ENCODE data around the gene ZNF217.
"Not testable (repeated sequence)": the region's sequence is repeated elsewhere in the genome, so short reads cannot be mapped to it uniquely, and the experiment has no call there.

The ZNF217 gene

GRCh38 chr20:53593466-53594007 lies at the start of gene ZNF217:
Gene ZNF217, minus strand, starts transcription at chr20:53593839. Its CDS starts 11,013 bp downstream, at chr20:53582826.
- H3K4me3 ChIP-seq (ENCODE audit: low read depth, low read length): peak within 1 kb of the TSS; percentile 80

GRCh38 chr20:53643031-53643832 lies 49.6 kb upstream of the ZNF217 start:
- H3K4me3 ChIP-seq (ENCODE audit: low read depth, low read length): no peak overlapping the region

- H3K4me3 ChIP-seq (ENCODE audit: low read depth, low read length): no peak overlapping the region
Observed at GRCh38 chr20:53642196-53643030, 48.8 kb upstream of the ZNF217 start.

- H3K4me3 ChIP-seq (ENCODE audit: low read depth, low read length): no peak overlapping the region
Observed at GRCh38 chr20:53639647-53640440, 46.2 kb upstream of the ZNF217 start.

DNA sequence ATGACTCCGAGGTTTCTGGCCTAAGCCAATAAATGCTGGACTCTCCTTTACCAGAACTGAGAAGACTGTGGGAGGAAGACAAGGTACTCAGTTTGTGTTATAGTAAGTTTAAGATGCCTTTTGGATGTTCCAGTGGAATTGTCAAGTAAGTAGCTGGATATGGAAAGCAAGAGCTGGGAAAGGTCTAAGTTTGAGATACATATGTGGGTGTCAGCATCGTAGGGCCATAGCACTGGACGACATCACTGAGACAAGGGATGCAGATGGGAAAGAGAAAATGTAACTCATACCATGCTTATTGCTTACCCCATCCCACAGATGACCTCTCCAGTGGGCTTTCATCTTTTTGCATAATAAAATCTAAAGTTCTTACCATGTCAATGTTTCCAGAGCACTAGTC lies 45.5 kb upstream of the ZNF217 start:
- no peak overlapping the region for H3K4me3 ChIP-seq (ENCODE audit: low read depth, low read length)

GRCh38 chr20:53637310-53637709 lies 43.7 kb upstream of the ZNF217 start:
- not testable (repeated sequence) for H3K4me3 ChIP-seq (ENCODE audit: low read depth, low read length)

DNA sequence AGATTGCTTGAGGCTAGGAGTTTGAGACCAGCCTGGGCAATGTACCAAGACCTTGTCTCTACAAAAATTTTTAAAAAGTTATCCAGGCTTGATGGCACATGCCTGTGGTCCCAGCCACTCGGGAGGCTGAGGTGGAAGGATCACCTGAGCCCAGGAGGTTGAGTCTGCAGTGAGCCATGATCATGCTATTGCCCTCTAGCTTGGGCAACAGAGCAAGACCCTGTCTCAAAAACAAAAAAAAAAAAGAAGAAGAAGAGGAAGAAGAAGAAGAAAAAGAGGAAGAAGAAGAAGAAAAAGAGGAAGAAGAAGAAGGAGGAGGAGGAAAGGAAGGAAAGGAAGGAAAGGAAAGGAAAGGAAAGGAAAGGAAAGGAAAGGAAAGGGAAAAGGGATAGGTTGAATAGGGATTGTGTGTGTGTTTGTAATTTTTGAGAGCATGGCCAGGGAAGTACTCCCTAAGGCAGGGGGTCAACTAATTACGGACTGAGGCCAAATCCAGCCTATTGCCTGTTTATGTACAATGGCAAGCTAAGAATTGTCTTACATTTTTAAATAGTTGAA lies 43.0 kb upstream of the ZNF217 start:
- H3K4me3 ChIP-seq (ENCODE audit: low read depth, low read length): no peak overlapping the region

- no peak overlapping the region for H3K4me3 ChIP-seq (ENCODE audit: low read depth, low read length)
Observed at GRCh38 chr20:53635221-53635620, 41.6 kb upstream of the ZNF217 start.

DNA sequence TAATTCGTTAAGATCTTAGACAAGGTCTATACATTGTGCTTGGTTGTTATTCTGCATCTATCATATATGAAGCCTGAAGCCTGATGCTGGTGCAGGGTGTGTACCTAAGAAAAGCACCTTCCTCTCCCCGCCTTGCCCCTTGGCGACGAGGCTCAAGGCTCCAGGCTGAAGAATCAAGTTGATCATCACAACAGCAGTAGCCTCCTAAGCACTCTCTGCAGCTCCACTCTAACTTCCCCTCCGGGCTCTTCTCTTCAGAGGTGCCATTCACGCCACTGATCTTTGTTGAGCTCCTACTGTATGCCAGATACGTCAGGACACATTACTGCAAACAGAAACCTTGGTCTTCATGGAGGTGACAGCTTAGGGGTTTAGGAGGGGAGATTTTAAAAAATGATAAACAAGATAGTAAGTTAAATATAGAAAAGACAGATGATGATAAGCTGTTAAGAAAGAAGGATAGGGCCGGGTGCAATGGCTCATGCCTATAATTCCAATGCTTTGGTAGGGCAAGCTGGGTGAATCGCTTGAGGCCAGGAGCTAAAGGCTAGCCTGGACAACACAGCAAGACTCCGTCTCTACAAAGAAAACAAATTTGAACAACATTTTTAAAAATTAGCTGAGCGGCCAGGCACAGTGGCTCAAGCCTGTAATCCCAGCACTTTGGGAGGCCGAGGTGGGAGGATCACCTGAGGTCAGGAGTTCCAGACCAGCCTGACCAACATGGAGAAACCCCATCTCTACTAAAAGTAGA lies 38.4 kb upstream of the ZNF217 start:
- no peak overlapping the region for H3K4me3 ChIP-seq (ENCODE audit: low read depth, low read length)

DNA sequence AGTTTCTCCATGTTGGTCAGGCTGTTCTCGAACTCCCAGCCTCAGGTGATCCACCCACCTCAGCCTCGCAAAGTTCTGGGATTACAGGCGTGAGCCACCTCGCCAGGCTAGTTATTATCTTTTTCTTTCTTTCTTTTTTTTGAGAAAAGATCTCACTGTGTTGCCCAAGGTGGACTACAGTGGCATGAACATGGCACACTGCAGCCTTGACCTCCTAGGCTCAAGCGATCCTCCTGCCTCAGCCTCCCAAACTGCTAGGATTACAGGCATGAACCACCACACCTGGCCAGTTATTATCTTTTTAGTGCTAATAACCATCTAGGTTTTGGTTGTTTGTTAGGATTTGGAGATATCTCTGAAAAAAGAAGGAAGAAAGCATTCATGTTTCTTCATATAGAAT lies 35.8 kb upstream of the ZNF217 start:
- no peak overlapping the region for H3K4me3 ChIP-seq (ENCODE audit: low read depth, low read length)

- not testable (repeated sequence) for H3K4me3 ChIP-seq (ENCODE audit: low read depth, low read length)
Observed at GRCh38 chr20:53628758-53629157, 35.1 kb upstream of the ZNF217 start.

DNA sequence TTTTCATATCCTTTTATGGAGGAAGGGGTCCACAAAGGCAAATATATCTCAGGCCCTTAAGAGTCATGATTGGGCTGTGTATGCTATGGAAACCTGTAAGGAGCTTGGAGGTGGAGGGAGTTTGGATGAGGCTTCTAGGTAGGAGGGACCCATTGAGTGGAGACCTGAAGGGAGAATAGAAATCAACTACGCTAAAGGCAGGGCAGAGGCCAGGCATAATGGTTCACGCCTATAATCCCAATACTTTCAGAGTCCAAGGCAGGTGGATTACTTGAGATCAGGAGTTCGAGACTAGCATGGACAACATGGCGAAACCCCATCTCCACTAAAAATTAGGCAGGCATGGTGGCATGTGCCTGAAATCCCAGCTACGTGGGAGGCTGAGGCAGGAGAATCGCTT lies 34.4 kb upstream of the ZNF217 start:
- H3K4me3 ChIP-seq (ENCODE audit: low read depth, low read length): no peak overlapping the region

DNA sequence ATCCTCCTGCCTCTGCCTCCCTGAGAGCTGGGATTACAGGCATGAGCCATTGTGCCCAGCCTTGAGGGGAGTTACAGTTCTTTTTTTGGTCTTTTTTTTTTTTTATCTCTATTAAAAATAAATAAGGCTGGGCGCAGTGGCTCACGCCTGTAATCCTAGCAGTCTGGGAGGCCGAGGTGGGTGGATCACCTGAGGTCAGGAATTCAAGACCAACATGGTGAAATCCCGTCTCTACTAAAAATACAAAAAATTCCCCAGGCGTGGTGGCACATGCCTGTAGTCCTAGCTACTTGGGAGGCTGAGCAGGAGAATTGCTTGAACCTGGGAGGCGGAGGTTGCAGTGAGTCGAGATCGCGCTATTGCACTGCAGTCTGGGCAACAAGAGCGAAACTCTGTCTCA lies 33.4 kb upstream of the ZNF217 start:
- not testable (repeated sequence) for H3K4me3 ChIP-seq (ENCODE audit: low read depth, low read length)

GRCh38 chr20:53626584-53626983 lies 32.9 kb upstream of the ZNF217 start:
- no peak overlapping the region for H3K4me3 ChIP-seq (ENCODE audit: low read depth, low read length)

DNA sequence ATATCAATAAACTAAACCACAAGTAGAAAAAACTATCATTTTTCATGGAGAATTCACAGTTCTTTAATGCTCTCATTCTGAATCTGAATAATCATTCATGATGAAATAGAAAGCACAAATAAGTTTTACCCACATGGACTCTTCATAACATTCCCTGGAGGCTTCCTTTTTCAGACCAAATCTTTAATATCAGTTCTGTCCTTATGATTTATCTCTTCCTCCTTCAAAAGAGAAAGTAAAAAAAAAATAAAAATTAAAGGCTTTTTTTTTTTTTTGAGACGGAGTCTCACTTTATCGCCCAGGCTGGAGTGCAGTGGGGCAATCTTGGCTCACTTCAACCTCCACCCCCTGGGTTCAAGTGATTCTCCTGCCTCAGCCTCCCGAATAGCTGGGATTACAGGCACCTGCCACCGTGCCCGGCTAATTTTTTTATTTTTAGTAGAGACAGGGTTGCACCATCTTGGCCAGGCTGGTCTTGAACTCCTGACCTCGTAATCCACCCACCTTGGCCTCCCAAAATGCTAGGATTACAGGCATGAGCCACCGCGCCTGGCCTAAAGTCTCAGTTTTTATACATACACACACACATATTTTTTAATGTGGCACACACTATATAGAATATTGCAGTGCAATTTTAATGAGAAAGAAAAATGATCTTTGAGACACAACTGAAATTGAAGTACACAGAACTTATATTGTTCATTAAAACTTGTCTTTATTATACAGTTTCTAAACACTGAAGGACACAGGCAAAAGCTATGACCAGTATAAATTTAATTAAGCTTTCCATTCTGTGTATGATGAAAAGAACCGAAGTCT lies 31.9 kb upstream of the ZNF217 start:
- H3K4me3 ChIP-seq (ENCODE audit: low read depth, low read length): no peak overlapping the region

- not testable (repeated sequence) for H3K4me3 ChIP-seq (ENCODE audit: low read depth, low read length)
Observed at GRCh38 chr20:53624927-53625250, 31.2 kb upstream of the ZNF217 start.

DNA sequence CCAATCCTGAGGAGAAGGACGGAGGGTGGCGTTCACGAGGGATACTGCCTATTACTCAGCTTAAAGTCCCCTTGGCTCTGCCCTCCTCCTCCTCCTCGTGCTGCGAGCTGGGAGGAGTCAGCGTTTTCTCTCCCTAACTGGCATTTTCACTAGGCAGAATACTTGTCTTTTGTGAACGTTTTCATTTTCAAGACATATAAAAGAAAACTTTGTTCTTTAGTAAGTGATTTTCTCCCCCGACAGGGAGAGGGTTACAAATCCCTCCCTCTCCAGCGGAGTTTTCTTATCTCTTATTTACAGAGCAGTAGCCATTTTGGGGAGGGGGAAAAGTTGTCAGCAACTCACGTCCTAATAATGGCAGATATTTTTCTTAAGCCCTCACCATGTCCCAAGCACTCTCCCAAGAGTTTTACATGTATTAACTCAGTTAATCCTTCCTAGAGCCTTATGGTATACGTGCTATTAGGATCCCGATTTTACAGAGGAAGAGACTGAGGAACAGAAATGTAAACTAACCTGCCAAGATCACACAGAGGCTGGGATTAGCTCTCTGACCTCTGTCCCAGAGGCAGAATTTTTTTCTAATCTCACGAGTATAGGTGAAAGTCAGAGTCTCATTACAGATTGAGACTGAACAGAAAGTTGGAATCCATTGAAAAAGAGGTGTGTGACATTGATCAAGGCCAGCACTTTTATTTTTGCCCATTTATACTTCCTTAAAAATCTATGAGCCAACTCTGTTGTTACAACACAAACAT lies 30.0 kb upstream of the ZNF217 start:
- H3K4me3 ChIP-seq (ENCODE audit: low read depth, low read length): peak overlapping the region; percentile 1

DNA sequence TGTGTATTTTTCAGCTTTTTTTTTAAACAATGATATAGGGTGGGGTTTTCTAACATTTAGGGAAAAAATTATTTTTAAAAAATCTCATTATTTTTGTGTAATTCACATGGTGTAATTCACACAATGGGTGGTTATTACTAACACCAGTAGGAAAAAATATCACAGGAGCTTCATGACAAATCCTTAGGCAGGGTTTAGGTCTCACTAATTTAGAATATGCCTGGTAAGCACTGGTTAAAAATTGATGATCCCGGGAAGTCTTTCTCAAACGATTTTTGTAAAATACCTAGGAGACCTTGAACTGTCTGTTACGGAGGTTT lies 29.5 kb upstream of the ZNF217 start:
- H3K4me3 ChIP-seq (ENCODE audit: low read depth, low read length): no peak overlapping the region

All from iPS-11a (cell line).